ENCODE data around the gene DYNLT5.
"Not testable (repeated sequence)": the region's sequence is repeated elsewhere in the genome, so short reads cannot be mapped to it uniquely, and the experiment has no call there.

DNA sequence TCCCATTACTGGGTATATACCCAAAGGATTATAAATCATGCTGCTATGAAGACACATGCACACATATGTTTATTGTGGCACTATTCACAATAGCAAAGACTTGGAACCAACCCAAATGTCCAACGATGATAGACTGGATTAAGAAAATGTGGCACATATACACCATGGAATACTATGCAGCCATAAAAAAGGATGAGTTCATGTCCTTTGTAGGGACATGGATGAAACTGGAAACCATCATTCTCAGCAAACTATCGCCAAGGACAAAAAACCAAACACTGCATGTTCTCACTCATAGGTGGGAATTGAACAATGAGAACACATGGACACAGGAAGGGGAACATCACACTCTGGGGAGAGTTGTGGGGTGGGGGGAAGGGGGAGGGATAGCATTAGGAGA is 33.5 kb downstream of the DYNLT5 start:
- TF ChIP-seq, protein P1, sequence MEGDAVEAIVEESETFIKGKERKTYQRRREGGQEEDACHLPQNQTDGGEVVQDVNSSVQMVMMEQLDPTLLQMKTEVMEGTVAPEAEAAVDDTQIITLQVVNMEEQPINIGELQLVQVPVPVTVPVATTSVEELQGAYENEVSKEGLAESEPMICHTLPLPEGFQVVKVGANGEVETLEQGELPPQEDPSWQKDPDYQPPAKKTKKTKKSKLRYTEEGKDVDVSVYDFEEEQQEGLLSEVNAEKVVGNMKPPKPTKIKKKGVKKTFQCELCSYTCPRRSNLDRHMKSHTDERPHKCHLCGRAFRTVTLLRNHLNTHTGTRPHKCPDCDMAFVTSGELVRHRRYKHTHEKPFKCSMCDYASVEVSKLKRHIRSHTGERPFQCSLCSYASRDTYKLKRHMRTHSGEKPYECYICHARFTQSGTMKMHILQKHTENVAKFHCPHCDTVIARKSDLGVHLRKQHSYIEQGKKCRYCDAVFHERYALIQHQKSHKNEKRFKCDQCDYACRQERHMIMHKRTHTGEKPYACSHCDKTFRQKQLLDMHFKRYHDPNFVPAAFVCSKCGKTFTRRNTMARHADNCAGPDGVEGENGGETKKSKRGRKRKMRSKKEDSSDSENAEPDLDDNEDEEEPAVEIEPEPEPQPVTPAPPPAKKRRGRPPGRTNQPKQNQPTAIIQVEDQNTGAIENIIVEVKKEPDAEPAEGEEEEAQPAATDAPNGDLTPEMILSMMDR (conservative IDR thresholded peaks at IDR 0.05; ENCODE audit: low read length) = not testable (repeated sequence)
- TF ChIP-seq EZH2phosphoT487 (IDR thresholded peaks at IDR 0.05; ENCODE audit: borderline replicate concordance) = not testable (repeated sequence)
